NCI-H1436 (cell line): Measurements from ENCODE around the gene NOP10.
"Not testable (repeated sequence)": the region's sequence is repeated elsewhere in the genome, so short reads cannot be mapped to it uniquely, and the experiment has no call there.

ENCODE experiments used
- DNase-seq: peaks from one replicate; lab custom pipeline; 2025; lab: John Stamatoyannopoulos, UW

The NOP10 gene

DNA sequence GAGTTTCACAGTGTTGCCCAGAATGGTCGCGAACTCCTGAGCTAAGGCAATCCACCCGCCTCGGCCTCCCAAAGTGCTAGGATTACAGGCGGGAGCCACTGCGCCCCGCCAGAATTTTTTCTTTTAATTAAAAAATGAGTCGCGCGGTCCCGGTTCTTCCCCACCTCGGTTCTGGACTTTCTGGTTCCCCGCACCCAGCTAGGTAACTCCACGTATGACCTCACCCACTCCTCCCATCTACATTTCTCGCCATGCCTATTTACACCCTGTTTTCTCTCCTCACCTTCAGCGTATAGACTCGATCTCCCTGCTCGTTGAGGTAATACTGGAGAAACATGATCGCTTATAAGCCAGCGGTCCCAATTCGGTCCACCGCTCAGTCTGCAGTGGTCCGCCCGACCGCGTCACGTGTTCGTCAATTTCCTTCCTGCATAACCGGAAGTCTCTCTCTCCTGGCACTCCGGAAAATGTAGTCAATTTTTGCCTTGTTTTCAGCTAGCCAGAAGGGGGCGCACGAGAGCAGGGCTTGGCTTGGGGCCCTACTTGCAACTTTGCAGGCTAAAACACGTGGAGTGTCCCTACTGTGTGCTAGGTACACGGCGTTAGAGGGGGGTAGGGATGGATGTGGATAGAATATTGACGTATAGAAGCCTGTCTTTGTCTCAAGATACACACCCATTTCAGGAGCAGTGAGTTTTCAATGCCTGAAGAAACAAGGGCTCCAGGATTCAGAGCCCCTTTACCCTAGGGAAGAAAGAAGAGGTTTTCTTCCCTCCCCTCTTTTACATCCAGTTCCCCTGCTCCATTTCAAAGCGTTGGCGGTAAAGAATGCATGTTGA lies at the start of gene NOP10, which contains the start of gene NUTM1:
TSS of gene NOP10 (minus strand) at position 400 of the 839 bp plus-strand sequence. CDS start at position 337, 63 bp downstream.
TSS of gene NUTM1 (plus strand) at position 579 of the 839 bp plus-strand sequence. CDS start 382 bp downstream, outside the sequence.
- DNase-seq = peak; percentile 85

GRCh38 chr15:34389594-34390086 lies 46.7 kb upstream of the NOP10 start:
- not testable (repeated sequence) for DNase-seq

GRCh38 chr15:34381829-34382521 lies 39.0 kb upstream of the NOP10 start:
- not testable (repeated sequence) for DNase-seq

- not testable (repeated sequence) for DNase-seq
Measured at GRCh38 chr15:34380491-34380890, 37.6 kb upstream of the NOP10 start.

DNA sequence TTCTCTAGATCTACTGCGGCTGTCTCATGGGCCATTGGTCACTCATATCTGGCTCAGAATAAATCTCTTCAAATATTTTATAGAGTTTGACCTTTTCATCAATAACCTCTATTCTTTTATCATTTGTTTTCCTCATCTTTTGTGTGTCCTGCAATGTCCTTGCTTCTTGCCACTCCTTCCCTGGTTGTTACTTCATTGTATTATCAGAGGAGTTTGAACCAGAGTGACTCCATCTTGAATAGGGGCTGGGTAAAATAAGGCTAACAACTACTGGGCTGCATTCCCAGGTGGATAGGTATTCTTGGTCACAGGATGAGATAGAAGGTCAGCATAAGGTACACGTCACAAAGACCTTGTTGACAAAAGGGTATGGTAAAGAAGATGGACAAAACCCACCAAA lies 33.9 kb upstream of the NOP10 start:
- DNase-seq = no peak

GRCh38 chr15:34375541-34375940 lies 32.6 kb upstream of the NOP10 start:
- DNase-seq = not testable (repeated sequence)

GRCh38 chr15:34374816-34375215 lies 31.9 kb upstream of the NOP10 start:
- DNase-seq = no peak

- DNase-seq = no peak
Measured at GRCh38 chr15:34373951-34374350, 31.0 kb upstream of the NOP10 start.

GRCh38 chr15:34370643-34371042 lies 27.7 kb upstream of the NOP10 start:
- DNase-seq = no peak

DNA sequence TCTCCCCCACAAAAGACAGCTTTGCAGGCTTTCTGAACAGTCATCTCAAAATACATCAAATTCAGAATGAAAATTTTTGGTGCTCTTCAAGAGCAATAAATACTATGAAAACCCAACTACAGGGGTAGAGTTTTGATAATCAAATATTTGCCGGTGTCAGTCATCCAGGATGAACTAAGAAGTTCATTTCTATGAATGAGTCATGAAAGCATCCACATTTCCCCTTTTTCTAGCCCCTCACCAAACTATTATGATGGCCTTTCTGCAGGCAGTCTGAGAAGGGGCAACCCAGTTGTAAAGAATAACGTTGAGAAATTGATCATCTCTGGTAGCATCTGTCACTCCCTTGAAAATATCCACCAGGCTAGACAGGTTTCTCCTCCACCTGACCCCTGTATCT lies 27.2 kb upstream of the NOP10 start:
- no peak for DNase-seq

DNA sequence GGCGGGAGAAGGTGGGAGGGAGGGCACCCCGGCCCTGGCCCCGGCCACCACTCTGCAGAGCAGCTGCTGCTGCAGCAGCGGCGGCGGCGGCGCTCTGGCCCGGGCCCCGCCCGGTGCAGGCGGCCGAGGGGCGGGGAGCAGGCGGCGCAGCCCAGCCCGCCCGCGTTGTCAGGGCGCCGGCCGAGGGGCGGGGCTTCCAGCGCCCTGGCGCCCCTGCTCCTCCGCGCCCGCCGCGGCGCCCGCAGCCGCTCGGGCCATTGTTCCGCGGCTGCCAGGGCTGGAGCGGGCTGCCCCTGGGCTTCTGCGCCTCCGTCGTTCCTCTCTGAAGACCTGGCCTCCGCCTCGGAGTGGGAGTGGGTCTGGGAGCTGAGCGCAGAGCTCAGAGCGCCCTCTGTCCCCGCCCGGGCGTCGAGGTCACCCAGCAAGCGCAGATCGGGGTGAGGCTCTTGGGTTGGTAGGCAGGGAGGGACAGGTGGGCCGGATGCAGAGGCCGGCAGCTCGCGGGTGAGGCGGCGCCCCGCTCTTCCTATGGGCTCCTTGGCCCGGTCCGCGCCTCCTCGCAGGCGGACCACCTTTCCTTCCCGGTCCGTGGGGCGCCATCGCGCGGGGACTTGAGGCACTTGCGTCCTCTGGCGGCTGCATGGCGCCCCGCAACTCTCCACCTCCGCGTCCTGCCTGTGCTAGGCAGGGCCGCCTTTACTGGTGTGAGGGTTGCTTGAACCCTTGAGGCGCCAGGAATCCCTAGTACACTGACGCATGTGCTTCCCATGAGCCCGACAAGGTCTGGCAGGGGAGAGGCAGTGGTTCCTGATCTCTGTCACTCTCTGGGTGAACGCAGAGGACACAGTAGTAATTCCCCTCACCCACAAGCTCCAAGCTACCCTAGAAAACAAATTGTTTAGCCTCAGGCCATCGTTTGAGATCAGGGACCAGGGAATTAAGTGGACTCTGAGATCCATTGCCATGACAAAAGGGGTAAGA lies 24.5 kb upstream of the NOP10 start, which contains the start of gene LPCAT4:
TSS of gene LPCAT4 (minus strand) at position 96 of the 981 bp plus-strand sequence. CDS start 96 bp downstream, outside the sequence.
- DNase-seq = peak; percentile 89

GRCh38 chr15:34366271-34367065 lies 23.5 kb upstream of the NOP10 start:
- DNase-seq = peak; percentile 47

DNA sequence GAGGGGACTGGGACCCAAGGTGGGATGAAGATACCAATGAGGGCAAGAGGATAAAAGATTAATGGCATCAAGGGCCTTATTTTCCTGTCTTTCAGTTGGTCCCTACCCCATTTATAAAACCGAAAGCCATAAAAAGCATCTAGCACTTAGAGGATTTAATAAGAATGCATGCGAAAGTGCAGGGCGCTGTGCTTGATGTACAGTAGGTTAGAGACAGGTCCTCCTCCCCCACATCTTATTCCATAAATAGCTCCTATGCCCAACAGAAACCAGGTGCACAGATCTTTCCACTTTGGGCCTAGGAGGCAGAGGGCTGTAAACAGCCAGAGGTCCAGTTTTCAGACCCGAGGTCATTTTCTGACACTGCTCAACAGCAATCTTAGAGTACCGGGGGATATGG lies 22.9 kb upstream of the NOP10 start:
- no peak for DNase-seq

- DNase-seq = no peak
Measured at GRCh38 chr15:34365091-34365825, 22.3 kb upstream of the NOP10 start.

DNA sequence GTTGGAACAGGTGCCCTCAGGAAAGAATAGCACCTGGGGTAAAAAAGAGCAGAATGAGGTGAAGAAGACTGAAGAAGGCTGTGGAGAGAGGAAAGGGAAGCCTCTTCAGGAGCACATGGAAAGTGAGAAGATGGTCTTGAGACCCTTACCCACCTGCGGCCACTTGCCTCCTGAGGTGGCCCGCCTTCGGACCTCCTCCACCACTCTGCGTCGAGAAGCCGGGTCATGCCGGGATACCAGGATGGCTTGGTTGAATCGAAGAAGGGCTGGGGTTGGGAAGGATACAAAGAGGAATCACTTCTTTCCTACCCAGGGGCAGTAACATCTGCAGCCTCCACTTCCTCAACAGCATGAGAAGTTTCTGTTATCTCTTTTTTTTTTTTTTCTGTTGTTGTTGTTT lies 21.1 kb upstream of the NOP10 start:
- DNase-seq = no peak

GRCh38 chr15:34362047-34362773 lies 19.3 kb upstream of the NOP10 start:
- no peak for DNase-seq

DNA sequence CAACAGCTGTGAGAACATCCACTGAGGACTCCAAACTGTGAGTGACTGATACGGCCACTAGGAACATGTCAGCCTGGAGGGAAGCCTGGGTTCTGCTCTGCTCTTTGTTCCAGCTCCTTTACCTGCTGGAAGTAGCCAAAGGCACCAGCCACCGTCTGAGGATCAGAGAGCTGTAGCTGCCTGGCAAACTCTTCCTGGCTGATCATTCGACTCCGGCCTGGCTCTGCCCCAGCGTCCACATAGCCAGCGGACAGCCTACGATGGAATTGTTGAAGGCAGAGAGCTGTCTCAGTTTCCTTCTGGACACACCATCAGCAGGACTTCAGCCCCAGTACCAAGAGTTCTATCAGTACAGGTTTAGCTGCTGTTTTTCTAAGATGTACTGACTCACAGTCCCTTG lies 18.3 kb upstream of the NOP10 start:
- no peak for DNase-seq

- DNase-seq = no peak
Measured at GRCh38 chr15:34360298-34360697, 17.4 kb upstream of the NOP10 start.

DNA sequence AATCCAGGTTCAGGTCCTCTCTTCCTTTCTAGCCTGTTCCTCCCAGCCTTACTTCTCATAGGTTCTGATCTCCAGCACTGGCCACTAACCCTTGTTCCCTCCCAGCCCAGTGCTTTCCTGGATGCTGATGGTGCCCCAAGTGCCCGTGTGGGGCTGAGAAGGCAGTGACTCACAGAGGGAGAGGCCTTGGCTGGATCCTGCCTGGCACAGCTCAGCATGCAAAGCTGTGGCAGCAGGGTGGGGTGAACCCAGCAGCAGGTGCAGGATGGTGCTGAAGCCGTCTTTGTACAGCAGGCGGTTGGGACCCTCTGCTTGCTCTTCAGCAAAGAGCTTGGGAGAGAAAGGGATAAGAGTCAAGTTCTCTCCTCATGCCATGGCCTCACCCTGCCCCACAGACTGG lies 16.5 kb upstream of the NOP10 start:
- no peak for DNase-seq
